ENCODE results near the gene FKBP15.

GRCh38 chr9:113223963-113224362, 2.9 kb upstream of the FKBP15 start:
- TF ChIP-seq CTCF (IDR thresholded peaks at IDR 0.05; ENCODE audit: poor library complexity) (no peak), EZH2 (IDR thresholded peaks at IDR 0.05; ENCODE audit: borderline replicate concordance) (no peak), EZH2phosphoT487 (IDR thresholded peaks at IDR 0.05; ENCODE audit: low read depth, severe bottlenecking, unreplicated experiment) (no peak)

Data from hepatocyte (in vitro differentiated cells).